Activated CD4-positive, alpha-beta T cell treated with anti-CD3 and anti-CD28 coated beads for 24 hours (primary cell): Measurements from ENCODE around the gene WBP4.
"Not testable (repeated sequence)": the region's sequence is repeated elsewhere in the genome, so short reads cannot be mapped to it uniquely, and the experiment has no call there.

Experiments
- DNase-seq, 2 donors: peaks; one replicate each; pipeline ENCODE4 v3.0.0-alpha.2; 2020; ENCODE audit warnings: low read depth in 2 of 2

The WBP4 gene

DNA sequence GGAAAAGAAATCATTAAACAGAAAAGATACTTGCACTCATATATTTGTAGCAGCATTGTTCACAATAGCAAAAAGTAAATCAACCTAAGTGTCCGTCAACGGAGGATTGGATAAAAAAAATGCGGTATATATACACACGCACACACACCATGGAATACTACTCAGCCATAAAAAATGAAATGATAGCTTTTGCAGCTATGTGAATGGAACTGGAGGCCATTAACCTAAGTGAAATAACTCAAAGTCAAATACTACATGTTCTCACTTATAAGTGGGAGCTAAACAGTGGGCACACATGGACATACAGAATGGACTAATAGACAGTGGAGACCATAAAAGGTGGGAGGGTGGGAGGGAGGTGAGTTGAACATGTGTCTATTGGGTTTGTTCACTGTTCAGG is 18.4 kb downstream of the WBP4 start:
- no peak for DNase-seq

DNA sequence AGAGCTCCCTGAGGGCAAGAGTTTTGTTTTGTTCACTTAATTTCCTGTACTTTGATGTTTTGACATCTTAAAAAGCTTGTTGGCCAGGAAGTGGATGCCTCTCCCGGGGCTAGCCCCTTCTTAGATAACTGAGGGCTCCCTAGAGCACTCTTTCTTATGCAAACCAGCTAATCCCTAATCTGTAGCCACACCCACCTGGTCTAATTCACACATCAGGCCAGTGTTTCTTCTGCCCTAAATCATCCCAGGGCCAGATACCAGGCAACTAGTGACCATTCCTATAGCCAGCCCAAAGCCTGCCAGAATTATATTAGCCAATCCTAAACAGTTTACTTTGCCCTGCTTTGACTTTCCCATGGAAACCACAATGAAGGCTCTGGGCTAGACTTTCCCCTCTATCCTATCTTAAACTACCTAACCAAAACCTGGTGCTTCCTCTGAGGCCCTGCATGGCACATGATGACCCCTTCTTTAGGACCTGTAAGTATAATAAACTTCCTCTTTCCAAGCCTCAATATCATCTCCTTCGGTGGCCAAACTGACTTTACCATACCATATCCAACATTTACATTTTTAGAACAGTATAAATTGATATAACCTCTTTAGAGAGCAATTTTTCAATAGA is 24.8 kb downstream of the WBP4 start:
- DNase-seq = no peak

DNA sequence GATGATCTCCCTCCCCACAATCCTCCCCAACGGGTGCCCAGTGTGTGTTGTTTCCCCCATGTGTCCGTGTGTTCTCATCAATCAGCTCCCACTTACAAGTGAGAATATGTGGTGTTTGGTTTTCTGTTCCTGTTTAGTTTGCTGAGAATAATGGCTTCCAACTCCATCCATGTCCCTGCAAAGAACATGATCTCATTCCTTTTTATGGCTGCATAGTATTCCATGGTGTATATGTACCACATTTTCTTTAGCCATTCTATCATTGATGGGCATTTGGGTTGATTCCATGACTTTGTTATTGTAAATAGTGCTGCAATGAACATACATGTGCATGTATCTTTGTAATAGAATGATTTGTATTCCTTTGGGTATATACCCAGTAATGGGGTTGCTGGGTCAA is 34.4 kb downstream of the WBP4 start:
- DNase-seq = not testable (repeated sequence)

DNA sequence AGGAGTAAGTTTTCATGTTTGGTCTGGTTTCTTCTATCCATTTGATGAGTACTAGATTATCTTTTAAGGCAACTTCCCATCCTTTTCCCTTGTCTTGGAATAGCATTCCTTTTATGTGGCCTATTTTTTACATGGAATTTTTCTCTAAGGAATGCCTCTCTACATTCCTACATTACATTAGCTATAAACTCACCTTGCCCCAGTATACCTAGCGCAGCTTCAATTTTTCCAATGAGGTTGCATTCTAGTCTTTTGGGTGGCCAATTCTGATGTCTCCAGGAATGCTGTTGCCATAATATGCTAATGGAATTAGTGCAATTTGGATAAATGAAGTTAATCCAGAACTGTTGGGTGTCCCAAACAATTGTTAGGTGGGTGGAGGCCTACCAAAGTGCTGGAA is 37.5 kb downstream of the WBP4 start:
- no peak for DNase-seq

DNA sequence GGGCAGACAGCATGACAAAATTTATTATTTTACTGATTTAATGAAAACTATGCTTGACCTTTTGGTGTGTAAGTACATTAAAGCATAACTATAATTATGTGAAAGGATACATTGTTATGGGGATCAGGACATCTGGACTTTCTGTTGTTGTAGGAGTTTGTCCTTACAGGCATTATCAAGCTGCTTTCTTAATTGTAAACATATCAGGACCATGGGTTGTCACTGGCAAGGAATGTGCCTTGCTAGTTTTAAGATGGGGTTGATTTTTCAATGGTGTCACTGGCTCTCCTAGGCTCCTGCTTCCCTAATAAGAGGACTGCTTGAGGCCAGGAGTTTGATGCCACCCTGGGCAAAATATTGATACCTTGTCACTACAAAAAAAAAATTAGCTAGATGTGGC is 38.7 kb downstream of the WBP4 start:
- DNase-seq = no peak

DNA sequence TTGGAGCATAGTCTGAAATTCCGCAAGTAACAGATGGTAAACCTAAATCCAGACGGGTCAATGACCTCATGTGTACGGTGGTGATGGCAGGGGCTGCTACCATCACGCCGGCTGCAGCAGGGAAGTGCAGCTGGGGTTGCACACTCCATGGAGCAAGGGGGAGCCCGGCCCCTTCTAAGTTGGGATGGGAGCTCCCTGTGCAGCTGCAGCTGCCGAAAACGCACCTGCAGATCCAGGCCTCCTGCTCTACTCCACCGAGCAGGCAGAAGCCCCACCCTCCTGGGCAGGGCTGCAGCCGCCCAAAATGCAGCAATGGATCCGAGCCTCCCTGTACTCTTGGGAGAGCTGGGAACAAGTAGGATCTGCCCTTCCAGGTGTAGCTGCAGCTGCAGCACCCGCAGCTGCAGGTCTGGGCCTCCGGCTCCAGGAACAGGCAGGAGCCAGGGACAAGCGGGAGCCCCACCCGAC is 45.8 kb downstream of the WBP4 start:
- DNase-seq = no peak

DNA sequence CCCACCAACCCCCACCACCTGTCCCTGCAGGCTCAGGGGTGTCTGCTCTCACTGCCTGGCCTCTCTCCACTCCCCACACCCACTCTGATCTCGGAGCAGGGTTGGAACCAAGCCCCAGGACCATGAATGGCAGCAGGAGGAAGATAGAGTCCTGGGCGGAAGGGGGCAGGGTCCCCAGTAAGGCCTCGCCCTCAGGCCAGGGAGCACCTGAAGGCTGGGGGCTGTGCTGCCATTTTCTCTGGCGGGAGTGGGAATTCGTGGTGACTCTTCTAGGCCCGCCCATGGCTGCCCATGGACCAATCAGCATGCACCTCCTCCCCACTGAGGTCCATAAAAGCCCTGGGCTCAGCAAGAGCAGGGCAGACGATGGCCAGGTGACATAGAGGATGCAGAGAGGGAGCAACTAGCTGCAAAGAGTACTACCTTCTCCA is 46.3 kb downstream of the WBP4 start:
- DNase-seq = no peak

DNA sequence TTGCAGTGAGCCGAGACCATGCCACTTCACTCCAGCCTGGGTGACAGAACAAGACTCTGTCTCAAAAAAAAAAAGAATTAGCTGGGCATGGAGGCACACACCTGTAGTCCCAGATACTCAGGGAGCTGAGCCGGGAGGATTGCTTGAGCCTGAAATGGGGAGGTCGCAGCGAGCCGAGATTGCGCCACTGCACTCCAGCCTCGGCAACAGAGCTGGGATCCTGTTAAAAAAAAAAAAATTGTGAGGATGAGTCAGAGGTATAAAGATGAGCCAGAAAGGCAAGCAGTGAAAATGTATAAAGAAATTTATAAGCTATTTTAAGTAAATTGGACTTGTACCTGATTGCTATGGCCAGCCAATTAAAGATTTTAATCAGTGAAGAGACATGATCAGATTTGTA is 50.1 kb downstream of the WBP4 start:
- DNase-seq = no peak

DNA sequence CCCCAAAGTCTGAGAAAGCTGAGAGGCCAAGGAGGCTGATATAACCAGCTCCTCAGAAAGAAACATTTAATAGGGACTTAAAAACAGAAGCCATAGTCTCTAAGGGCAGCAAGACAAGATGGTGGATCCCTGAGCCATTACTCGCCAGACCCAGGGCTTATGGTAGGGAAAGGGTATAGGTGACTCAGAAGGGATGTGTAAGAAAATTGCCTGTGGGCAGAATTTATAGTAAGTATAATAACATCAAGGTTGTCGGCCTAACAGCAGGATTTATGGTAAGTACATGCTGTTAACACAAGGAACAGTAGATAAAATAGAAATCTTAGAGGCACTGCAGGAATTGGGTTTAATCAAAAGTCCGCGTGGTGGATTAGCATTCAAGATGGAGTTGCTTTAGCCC is 56.6 kb downstream of the WBP4 start:
- no peak for DNase-seq

DNA sequence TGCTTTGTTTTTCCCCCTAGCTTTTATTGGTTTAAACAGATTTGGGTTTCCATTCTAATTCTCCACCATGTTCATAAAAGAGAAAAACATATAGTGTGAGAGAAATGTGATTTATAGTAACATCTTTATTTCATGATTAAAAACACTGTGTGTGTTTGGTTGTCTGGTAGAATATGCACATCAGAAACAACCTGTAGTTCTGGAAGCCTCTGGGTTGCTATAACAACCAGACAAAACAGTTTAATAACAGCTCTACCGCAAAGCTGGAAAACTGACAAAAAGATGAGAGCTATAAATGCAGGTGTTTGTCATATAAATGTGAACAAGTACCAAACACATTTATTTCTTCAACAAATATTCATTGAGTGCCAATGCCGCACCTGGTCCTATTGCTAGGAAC is 61.5 kb downstream of the WBP4 start:
- DNase-seq = no peak

DNA sequence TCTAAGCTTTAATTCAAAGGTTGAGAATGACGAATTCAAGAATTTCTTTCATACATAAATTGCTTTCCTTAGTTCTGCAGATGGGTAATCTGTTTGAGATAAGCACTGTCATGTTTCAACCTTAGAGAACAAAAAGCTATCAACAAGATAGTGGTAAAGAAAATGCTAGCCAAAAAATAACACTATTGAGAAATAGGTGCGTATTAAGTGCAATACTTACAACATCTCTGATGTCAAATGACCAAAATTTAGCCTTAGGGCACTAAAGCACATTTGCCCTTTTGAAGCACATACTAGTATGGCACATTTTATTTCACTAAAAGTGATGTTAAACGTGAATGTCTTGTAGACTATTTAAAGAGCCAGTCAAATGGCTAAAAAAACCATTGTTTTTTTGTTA is 66.4 kb downstream of the WBP4 start:
- DNase-seq = no peak

DNA sequence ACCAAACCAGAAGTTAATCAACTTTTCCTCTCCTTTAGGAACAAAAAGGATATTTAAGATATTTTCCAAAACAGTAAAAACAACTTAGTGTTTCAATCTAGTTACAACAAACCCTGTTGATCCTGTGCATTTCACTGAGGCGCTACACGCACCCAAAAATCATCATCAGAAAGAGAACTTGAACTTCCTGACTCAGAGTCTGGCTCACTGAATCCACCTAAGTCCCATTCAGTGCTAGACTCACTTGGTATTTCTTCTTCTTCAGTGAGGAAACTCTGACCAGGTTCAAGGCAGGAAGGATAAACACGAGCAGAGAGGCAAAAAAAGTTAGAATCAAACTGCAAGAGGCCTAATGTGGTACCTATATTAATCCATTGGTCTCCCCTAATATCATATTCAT is 69.0 kb downstream of the WBP4 start:
- no peak for DNase-seq

DNA sequence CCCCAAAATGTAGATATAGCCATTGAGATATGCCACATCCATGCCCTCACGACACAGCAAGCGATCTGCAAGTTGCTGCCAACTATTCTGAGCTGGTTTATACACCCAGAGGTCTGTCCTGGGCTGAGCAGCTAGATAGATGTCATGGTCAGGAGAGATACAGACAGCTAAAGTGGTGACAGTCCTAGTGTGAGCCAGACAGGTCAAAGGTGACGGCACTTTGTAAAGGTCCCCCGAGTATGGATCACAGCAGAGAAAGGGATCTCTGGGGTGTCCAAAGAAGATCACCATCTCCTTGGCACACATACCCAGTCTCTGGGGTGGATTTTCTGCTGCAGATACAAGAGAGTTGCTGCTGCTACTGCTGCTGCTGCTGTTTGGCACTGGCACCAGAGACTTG is 69.9 kb downstream of the WBP4 start:
- DNase-seq = not testable (repeated sequence)

DNA sequence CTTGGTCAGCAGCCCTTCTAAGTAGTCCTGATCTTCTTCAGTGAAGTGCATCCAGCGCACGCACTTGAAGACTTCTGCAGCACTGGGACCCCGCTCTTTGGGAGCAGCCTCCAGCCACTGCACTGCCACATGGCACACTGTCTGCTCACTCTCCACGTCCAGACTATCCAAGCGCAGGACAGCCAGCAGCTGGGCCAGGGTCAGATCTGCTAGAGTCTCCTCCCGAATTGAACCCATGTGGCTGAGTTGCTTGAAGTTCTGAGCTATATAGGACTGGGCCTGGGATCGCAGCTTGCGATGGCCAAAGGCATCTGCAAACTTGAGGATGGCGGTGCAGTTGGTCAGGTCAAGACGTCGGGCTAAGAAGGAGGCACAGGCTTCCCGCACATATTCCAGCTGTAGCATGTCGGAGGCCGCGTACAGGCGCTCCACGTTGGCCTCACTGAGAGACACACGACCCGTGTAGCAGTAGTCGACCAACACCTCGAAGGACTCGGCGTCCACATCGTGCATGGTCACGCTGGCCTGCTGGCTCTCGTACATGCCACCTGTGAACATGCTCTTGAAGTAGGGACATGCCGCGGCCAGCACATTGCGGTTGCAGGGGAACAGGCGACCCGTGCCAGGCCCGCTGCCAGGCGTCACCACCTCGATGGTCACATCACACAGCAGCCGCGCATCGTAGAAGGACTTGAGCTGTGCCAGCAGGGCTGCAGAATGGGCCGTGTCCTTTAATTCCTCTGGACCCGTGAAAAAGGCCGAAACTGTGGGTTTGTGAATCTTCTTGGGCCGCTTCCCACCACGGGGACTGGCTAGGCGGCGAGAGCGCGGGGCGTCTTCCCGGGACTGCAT is 70.6 kb downstream of the WBP4 start:
- not testable (repeated sequence) for DNase-seq

DNA sequence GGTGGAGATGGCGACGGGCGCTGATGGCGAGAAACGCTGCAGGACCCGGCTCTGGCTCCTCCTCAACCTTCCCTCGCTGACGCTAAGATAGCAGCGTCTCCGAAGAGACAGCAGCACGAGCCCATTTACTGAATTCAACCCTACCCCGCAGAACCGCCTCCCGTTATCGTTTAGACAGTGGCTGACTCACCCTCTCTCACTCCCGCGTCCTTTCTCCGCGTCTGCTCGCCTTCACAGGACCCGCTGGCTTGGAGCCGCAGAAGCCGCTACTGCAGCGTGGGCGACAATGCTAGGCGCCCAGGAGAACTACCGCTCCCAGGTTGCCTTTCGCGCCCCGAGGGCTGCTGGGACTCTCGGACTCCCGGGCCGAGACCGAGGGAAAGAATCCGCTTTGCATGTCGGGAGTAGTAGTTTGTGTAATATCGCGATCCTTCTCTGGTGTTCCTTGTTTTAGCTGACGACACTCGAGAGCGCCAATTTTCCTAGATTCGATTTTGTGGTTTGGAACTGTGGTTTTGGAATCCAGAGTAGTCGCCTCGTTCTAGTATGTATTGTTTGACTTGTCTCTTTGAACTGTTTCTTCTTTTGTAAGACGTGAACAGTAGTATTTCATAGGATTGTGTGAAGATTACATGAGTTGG is 71.3 kb downstream of the WBP4 start, which contains the start of gene KBTBD6:
TSS of gene KBTBD6 (minus strand) at position 291 of the 641 bp plus-strand sequence. CDS start 291 bp downstream, outside the sequence.
- peak; percentile 88 to 92 for DNase-seq
